Adipose tissue (tissue), 3 donors: Measurements from ENCODE around the gene LYZL2. TPM values are rescaled to one million over a fixed set of nuclear protein-coding genes. Genes with fewer than 3 reads are reported as not detected.

Experiments
- H3K27ac ChIP-seq: one replicate; pipeline ENCODE4 v1.5.1; 2013; ENCODE audit warnings: low read depth, low read length
- WGBS, 3 donors: extraction: QIAGEN DNeasy Blood & Tissue Kit; methylation state at CpG; one replicate each; pipeline ENCODE4 v1.1.7; 2013; 5-methylcytosine and 5-hydroxymethylcytosine counted together
- polyA plus RNA-seq, 3 donors: library from polyadenylated mRNA; stranded (reverse); fragments of 200-250 nt; gene quantifications; one replicate each; pipeline ENCODE4 v1.2.3, GENCODE V29; 2013
- donor health status: healthy with polysubstance abuse.
- donor health status: Bipolar disorder and iron deficiency.
- donor health status: healthy.

The LYZL2 gene
- polyA plus RNA-seq, 3 donors, result not detected

DNA sequence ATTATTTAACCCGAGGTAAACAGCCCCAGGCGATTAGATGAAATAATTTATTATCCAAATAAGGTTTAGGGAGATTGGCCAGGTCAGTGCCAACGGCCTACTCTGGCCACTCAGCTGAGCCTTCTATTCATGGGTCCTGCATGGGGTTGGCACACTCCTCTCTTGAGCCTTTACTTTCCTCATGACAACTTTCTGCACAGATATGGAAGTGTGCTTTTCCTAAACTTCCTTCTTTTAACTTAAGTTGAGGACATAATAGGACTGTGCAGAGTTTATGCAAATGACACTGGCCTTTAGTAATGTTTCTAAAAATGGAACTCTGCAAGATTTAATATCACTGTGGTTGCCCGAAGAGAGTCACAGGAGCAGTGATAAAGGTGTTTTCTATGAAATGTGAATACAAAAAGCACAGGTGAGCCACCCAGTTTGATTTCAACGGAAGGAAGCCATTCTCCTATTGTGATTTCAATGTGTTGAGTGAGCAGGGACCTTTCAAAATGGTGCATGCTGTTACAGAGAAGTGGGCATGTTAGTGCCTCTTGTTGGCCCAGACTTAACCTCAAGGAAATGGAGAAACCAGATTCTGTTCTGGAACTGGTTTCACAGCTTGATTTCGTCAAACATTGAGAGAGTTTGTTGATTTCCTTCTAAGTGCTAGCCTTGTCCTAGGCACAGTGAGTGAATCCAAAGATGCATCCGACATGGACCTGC lies 55.7 kb downstream of the LYZL2 start:
- H3K27ac ChIP-seq, result no peak overlapping the region
- 67 to 72% (median 70%) methylated on average over 7 of the region's 7 CpGs for WGBS, 3 donors

DNA sequence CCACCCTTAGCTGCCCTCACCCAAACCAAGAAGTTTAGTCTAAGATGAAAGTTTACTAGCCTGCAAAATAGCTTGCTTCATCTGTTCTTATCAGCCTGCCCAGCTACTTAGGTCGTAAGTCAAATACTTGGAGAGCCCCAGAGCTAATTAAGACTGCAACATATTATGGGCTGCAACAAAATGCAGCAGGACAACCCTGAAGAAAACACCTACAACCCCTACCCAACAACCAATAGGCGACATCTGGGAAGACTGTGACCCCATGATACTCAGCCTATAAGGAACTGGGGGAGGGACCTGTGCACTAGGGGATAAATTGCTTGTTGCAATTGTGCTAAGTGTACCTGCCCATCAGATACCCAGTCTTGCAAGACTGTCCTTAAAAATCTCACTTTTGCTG lies 64.1 kb downstream of the LYZL2 start:
- 44 to 58% (median 52%) methylated on average over 2 of the region's 2 CpGs for WGBS, 3 donors

DNA sequence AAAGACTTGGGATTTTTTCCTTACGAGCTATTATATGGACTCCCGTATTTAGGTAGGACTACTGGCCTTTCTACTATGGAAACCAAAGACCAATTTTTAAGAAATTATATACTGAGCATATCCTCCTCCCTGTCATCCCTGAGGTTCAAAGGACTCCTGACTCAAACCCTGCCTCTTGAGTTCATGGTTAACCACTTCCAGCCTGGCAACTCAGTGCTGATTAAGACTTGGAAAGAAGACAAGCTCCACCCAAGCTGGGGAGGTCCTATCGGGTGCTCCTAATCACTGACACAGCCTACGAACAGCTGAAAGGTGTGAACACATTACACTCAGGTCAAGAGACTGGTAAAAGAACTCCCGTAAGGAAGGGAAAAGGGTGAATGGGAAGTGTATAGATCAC lies 66.8 kb downstream of the LYZL2 start:
- 72 to 90% (median 89%) methylated on average over 5 of the region's 5 CpGs for WGBS, 3 donors
- H3K27ac ChIP-seq, result no peak overlapping the region

More for the DNA sequence above, 64.1 kb downstream of the LYZL2 start:
- H3K27ac ChIP-seq, result no peak overlapping the region

Other genes with a start within 250 kb of the LYZL2 start
- 100 to 1,000 TPM in 1 of 3 donors, 10 to 100 TPM in 1, 1 to 10 TPM in 1; 4.9 to 111 (median 45.0) TPM for gene MAP3K8, start 195.6 kb downstream of the LYZL2 start, polyA plus RNA-seq